Measurements from ENCODE around the gene DNAJB6.
A peak's percentile ranks its signal among the peaks of the same experiment; 100 is the strongest.
"Not testable (repeated sequence)": the region's sequence is repeated elsewhere in the genome, so short reads cannot be mapped to it uniquely, and the experiment has no call there.

Gene DNAJB6

GRCh38 chr7:157442993-157443831 lies 106.4 kb downstream of the DNAJB6 start:
- DNase-seq (ENCODE audit: low spot score), result no peak

- DNase-seq (ENCODE audit: low spot score), result no peak
Measured at GRCh38 chr7:157444011-157444842, 107.4 kb downstream of the DNAJB6 start.

GRCh38 chr7:157444843-157445135 lies 108.0 kb downstream of the DNAJB6 start:
- no peak for DNase-seq (ENCODE audit: low spot score)

GRCh38 chr7:157445246-157445955 lies 108.6 kb downstream of the DNAJB6 start:
- no peak for DNase-seq (ENCODE audit: low spot score)

GRCh38 chr7:157445956-157446295 lies 109.1 kb downstream of the DNAJB6 start:
- DNase-seq (ENCODE audit: low spot score), result no peak

GRCh38 chr7:157446322-157446721 lies 109.5 kb downstream of the DNAJB6 start:
- no peak for DNase-seq (ENCODE audit: low spot score)

- DNase-seq (ENCODE audit: low spot score), result not testable (repeated sequence)
Measured at GRCh38 chr7:157454003-157454402, 117.2 kb downstream of the DNAJB6 start.

GRCh38 chr7:157457355-157458253 lies 120.8 kb downstream of the DNAJB6 start:
- no peak for DNase-seq (ENCODE audit: low spot score)

- no peak for DNase-seq (ENCODE audit: low spot score)
Measured at GRCh38 chr7:157458254-157458633, 121.4 kb downstream of the DNAJB6 start.

GRCh38 chr7:157459966-157460365 lies 123.2 kb downstream of the DNAJB6 start:
- DNase-seq (ENCODE audit: low spot score), result no peak

GRCh38 chr7:157460721-157461120 lies 123.9 kb downstream of the DNAJB6 start:
- no peak for DNase-seq (ENCODE audit: low spot score)

- no peak for DNase-seq (ENCODE audit: low spot score)
Measured at GRCh38 chr7:157461573-157462418, 125.0 kb downstream of the DNAJB6 start.

GRCh38 chr7:157462419-157462771 lies 125.6 kb downstream of the DNAJB6 start:
- no peak for DNase-seq (ENCODE audit: low spot score)

GRCh38 chr7:157462840-157463239 lies 126.0 kb downstream of the DNAJB6 start:
- no peak for DNase-seq (ENCODE audit: low spot score)

- DNase-seq (ENCODE audit: low spot score), result no peak
Measured at GRCh38 chr7:157463245-157463644, 126.4 kb downstream of the DNAJB6 start.

- DNase-seq (ENCODE audit: low spot score), result peak; percentile 5
Measured at GRCh38 chr7:157464111-157464970, 127.5 kb downstream of the DNAJB6 start.

GRCh38 chr7:157464971-157465886 lies 128.4 kb downstream of the DNAJB6 start:
- no peak for DNase-seq (ENCODE audit: low spot score)

GRCh38 chr7:157465891-157466866 lies 129.4 kb downstream of the DNAJB6 start:
- no peak for DNase-seq (ENCODE audit: low spot score)

All from cerebellar cortex (tissue), 1 donor.